GM18511 (cell line): ENCODE results near the gene ST3GAL5.
"Not testable (repeated sequence)": the region's sequence is repeated elsewhere in the genome, so short reads cannot be mapped to it uniquely, and the experiment has no call there.

ENCODE experiments used
- ATAC-seq: cut with Tn5 transposase; IDR thresholded peaks from one replicate; pipeline ENCODE4 v1.9.1; 2021; ENCODE audit warnings: mild to moderate bottlenecking, moderate library complexity; ENCODE audit not compliant: unreplicated experiment

ST3GAL5 gene

DNA sequence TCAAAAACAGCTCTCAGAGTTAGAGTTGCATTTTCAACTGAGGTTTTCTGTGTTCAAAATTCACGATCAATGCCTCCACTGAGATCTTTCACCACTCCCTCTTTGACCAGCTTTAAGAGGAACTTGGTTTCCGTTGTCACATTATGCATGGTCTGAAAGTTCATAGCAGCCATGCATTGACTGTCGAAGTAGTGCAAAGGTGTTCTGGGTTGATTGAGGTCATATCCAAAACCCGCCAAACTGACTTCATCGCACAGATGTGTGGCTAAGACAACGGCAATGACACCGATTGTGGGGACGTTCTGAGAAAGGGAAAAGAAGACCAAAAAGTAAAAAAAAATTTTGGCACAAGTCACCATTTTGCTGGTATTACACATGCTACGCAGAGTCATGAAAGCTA is 48.7 kb downstream of the ST3GAL5 start:
- ATAC-seq = no peak

DNA sequence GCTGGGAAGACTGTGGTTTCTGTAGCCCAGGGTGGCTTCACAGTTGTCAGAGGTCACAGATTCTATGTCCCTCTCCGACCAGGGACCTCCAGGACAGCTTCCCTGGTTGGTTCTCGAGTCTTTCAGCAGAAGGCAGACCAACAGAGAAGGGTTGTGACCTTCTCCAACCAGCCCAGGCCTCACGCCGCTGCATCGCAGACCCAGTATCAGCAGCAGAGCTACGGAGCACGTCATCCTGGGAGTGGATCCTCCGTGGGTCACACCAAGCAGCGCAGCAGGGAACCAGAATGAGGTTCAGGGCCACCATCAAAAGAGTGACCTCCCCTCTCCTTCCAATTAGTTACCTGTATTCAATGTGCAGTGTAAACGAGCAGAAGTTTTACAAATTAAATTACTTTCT is 49.3 kb downstream of the ST3GAL5 start:
- no peak for ATAC-seq

DNA sequence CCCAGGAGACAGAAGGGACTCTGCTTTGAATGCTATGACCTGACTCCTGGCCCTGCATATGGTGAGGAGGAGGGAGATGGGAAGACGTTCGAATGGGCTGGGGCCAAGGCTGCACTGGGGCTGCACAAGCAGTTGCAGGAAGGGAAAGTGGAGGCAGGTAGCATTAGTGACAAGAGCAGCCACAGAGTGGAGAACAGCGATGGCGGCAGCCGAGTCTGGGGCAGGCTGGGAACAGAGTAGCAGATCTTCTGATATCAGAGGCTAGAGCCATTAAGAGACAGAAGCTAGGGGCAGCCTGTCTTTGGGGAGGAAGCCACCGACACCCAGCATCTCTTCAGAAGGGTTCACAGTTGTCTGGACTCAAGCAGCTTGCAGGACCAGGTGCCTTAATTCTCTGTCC is 50.1 kb downstream of the ST3GAL5 start:
- no peak for ATAC-seq

DNA sequence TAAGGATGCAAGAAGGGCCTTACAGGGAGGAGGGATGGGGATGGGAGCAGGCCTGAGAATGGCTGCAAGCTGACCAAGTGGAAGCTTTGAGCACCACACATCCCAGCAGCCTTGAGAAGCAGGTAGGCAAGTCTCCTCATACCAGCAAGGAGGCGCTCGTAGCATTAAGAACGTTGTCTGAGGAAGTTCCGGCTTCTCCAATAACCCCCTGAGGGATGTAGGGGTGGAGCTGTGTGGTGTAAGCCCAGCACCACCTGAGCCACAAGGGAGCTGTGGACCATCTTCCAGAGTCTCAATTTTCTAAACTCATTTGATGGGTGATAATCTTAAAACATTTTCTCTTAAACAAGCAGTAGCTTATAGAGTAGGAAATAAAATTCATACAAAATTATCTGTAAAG is 50.6 kb downstream of the ST3GAL5 start:
- ATAC-seq = no peak

DNA sequence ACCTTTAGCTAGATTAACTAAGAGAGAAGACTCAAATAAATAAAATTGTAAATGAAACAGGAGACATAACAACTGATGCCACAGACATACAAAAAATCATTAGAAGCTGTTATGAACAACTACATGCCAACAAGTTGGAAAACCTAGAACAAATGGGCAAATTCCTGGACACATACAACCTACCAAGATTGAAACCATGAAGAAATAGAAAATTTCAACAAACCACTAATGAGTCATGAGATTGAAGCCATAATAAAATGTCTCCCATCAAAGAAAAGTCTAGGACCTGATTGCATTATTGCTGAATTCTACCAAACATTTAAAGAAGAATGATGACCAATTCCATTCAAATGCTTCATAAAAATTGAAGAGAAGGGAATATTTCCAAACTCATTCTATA is 54.3 kb downstream of the ST3GAL5 start:
- no peak for ATAC-seq

DNA sequence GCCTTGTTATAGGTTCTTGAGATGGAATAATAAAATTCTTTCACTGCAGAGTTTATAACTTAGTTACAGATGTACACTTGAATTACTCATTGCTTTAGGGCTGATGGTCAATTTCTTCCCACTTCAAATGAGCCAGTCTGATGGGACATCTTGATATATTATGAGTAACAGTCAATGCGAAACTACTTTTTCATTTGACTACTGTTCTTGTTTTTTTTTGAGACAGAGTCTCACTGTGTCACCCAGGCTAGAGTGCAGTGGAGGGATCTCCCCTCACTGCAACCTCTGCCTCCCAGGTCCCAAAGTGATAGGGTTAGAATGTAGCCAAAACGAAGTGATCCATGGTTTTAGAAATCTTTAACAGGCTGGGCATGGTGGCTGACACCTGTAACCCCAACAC is 57.1 kb downstream of the ST3GAL5 start:
- ATAC-seq = no peak

DNA sequence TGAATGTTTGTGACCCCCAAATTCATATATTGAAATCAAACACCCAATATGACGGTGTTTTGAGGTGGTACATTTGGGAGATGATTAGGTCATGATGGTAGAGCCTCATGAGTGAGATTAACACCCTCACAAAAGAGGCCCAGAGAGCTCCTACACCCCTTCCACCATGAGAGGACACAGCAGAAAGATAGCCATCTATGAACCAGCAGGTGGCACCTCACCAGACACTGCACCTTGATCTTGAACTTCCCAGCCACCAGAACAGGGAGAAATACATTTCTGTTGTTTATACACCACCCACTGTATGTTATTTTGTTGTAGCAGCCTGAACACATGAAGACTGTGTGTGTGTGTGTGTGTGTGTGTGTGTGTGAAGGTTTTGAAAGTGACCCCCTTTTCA is 58.1 kb downstream of the ST3GAL5 start:
- no peak for ATAC-seq

DNA sequence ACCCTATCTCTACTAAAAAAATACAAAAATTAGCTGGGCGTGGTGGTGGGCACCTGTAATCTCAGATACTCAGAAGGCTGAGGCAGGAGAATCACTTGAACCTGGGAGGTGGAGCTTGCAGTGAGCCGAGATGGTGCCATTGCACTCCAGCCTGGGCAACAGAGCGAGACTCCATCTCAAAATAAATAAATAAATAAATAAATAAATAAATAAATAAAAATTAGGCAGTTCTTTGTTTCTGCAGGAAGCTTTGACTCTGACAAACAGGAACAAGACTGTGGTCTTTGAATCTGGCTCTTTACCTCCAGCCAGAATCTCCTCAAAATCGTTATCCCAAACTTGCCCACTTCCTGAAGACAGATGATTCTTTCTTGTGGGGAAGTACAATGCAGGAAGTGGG is 59.4 kb downstream of the ST3GAL5 start:
- not testable (repeated sequence) for ATAC-seq

DNA sequence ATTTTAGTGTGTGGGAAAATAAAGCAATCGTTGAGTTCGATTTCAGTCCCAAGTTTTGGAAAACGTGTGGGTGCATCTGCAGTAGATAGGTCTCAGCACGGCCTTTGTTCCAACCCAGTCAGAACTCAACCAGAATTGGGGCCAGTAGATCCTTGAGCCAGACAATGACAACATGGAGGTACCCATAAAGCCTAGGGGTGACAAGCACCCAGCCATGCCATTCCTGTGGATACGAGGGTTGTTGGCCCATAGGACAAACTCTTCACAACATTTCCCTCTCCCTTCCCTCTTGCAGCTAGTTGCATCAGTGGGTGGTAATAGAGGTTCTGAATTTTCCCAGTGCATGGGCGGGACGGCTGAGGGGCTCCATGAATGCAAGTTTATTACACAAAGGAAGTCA is 60.1 kb downstream of the ST3GAL5 start:
- ATAC-seq = no peak

DNA sequence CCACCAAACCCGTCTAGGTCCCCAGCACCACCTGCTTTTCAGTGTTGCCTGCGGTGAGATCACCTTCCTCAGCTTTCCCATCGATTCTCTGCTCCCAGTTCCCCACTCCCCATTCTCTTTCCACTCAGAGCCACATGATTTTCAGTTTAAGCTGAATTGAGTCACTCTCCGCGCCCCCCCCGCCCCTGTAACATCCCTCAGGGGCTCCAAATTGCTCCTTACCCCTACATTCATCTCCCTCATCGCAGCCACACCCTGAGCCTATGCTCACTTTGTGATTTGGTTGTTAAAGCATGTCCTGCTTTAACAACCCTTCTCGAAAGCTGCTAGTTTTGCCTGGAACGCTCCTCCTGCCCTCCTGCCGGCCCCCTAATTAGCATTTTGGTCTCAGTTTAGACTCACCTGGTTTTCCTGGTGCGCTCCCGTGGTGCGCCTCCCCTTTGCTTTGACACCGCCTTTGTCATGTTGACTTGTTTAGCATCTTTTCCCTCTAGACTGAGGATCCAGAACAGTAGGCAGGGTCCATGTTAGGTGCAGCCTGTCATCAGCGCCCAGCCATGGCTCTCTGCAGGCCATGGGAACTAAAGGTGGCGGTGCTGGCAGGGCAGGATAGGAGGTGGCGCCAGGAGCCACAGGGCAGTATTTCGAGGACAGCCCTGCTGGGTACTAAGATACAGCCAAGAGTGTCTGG is 60.8 kb downstream of the ST3GAL5 start:
- ATAC-seq = no peak

DNA sequence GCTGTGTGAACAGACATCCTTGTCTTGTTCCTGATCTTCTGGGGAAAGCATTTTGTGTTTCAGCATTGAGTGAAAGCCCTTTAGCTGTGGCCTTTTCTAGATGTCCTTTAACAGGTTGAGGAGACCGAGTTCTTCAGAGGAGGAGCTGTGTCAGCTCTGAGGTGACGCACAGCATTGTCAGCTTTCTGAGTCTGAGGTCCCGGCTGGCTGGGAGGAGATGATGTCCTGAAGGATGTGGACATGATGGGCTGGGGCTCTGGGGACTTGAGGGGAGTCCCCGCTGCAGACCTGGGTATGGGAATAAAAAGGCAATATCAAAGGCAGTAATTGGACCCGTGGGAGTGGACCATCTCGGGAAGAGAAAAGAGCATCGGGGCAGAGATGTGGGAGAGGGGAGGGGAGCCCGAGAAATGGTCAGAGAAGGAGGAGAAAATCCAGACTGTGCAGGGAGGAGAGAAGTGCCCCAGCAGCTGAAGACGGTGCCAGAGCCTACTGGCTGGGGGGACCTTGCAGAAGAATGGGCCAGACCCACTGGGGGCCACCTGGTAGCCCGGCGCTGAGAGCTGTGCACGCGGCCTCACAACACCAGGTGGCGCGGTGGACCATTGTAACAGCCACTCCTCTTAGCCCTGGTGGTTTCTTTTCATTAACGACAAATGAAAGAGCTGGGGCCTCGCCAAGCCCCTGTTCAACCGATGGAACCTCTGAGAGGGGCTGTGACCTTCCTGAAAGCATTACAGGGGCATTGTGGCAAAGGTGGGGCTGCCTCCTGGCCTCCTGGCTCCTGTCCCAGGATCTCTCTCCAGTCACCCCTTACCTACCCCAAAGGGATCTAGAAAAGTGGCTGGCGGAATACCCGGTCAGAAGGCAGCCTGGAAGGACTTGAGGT is 61.6 kb downstream of the ST3GAL5 start:
- ATAC-seq = peak; percentile 81

DNA sequence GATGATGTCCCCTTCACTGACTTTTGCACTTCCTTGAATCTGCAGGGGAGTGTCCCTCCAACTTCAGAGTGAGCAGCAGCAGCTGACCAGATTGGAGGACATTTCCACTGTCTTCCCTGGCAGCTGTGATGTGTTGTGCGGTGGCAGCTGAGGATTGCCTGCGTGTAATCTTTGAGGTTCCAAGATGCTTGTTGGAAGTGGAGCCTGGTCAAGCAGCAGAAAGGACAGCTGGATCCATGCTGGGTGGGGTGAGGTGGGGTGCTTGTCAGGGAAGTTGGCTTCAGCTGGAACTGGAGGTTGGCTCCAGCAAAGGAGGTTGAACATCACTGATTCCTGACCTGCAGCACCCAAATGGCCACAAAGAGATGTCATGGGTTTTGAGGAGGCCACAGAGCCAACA is 64.8 kb downstream of the ST3GAL5 start:
- ATAC-seq = no peak

DNA sequence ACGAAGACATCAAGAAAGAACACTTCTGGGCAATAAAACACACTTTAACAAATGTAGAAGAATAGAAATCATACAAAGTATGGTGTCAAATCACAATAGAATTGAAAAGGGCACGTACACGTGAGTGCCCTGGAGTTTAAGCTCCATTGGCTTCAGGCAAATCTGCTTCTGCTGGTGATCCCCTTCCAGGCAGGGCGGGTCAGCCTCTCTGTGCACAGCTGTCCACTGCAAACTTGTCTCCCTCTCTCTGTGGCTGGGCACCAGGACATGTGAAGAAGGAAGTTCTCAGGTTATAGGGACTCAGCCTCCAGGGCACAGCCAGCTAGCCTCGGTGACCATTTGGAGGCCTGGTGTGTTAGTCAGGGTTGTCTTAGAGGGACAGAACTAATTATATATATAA is 66.0 kb downstream of the ST3GAL5 start:
- no peak for ATAC-seq

DNA sequence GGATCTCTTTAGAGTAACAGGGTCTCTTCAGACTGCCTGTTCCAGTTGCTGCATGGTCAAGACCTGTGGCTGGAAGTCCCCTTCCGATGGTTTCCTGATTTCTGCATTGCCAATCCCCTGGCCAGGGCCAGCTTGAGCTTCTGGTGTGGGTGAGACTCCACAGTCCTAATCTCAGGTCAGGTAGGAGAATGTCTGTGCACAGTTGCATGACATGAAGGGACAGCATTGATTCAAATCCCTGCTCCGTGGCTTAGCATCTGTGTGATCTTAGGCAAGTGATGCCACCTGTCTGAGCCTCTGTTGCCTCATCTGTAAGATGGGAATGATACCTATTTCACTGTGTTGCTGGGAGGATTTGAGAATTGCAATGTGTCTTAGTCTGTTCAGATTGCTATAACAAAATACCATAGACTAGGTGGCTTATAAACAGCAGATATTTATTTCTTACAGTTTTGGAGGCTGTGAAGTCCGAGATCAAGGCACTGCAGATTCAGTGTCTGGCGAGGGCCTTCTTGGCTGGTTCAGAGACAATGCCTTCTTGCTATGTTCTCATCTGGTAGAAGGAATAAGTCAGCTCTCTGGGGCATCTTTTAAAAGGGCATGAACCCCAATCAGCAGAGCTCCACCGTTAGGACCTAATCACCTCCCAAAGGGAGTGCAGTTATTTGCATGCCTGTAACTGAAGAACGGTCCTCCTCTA is 68.8 kb downstream of the ST3GAL5 start:
- ATAC-seq = no peak

DNA sequence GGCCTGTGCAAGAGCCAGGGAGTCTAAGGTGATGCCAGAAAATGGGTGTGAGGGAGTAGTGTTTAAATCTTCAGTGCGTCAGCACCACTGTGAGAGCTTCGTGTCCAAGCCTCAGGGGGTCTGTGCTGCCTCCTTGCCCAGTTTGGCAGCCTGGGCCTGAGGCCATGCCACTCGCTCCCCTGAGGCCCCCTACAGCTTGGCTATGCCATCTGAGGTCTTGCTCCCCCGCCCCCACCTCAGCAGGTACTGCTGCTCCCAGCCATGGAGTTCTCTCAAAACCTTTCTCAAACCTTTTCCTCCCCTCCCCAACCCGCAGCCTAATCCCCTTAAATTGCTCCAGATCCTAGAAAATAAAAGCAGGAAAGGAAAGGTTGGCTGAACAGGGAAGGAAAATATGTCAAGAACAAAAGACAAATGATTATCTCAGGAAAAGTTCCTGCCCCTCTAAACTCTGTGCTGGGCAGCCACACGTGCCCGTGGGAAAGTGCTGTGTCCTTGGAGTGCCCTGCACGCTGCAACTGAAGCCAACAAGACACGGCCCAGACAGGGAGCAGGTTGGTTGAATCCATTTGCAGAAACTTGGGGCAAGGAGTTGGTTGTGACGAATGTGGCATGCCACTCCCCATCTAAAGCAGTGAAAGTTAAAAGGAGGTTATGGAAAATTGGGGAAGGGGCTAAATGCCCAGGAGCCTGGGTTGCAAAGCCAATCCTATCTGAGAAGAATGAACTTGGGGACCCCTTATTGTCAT is 73.8 kb downstream of the ST3GAL5 start:
- ATAC-seq = no peak

DNA sequence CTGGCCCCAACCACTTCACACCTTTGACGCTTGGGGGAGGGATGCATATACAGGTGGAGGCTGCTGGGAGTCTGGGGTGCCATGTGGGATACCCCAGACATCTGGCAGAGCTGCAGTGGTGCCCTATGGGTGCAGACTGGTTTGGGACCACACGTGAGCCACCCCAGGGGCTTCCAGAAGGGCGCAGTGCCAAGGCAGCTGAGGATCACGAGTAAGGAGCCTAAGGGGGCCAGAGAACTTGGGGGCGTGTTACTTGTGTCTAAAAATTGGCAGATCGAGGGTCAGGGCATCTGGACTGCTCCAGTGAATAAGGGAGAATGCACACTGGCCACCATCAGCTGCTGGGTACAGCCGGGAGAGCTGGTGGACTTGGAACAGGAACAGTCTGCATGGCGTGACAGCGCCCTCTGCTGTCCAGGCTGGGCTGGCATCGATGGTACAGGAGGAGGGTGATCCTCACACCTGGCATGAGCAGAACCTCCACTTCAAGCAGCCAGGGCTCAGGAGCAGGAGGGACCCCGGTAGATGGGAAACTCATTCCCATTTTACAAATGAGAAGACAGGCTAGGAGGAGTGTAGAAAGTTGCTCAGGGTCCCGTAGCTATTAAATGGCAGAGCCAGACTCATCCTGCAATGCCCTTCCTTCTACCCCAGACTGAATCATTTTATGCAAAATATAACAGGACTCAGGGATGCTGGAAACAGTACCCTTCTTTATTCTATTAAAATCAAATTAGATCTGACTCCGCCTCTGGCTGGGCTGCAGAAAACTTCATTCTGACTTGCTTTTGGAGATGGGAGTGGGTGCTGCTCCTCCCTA is 74.6 kb downstream of the ST3GAL5 start:
- no peak for ATAC-seq

DNA sequence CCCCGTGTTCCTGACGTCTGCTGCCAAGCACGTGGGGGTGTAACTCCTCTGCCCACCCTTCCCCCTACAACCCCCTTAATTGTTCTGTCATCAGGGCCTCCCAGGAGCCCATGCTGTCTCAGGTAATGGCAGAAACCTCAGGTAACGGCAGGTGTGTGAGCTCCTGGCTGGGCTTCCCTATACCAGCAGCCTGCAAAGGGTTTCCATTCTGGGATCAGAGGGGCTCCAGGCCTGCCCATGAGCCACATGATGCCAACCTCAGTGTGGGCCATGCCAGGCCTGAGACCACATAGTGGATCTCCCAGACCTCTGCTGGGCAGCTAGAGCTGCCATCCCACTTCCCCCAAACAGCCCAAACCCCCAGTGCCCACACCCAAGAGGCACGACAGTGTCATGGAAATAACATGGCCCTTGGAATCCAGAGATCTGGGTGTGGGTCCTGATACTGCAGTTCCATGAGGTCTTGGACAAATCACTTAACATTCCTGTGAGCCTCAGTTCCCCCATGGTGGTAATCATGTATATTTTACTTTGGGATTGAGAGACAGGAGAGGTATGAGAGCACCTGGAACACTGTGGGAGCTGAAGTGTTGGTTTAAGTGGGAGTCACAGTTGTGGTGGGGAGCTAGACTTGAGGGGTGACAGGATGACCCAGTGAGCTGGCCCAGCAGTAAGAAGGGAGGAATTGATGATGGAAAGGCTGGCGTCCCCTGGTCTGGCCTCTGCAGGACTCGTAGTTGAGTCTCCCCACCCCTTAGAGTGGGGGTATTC is 75.4 kb downstream of the ST3GAL5 start:
- no peak for ATAC-seq

DNA sequence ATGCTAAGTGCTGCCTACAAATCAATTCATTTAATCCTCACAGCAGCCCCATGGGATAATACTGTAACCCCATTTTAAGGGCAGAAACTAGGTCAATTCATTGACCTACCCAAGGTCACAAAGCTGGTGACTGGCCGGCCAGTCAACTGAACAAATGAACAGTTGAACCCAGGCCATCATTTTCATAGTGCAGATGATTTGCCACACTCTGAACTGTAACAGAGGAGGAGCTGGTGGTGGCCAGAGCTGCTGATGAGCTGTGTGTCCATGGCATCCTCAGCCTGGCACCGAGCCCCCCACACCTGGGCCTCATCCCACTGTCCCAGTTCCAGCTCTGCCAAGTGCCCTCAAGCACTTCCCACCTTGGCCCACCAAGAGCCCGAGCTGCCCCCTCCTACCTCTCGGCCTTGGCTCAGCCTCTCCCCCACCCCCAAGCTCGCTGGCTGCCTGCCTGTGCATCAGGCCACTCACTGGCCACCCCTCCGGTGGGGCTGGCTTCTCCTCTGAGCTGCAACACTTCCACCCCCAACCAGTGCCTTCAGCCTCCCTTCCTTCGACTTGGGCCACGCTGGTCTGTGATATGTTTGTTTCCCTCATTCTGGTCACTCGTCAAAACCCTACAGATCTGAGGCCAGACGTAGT is 76.6 kb downstream of the ST3GAL5 start:
- ATAC-seq = no peak
